NCI-H446 (cell line): ENCODE results near the gene GPATCH2.
"Not testable (repeated sequence)": the region's sequence is repeated elsewhere in the genome, so short reads cannot be mapped to it uniquely, and the experiment has no call there.

Experiments used
- DNase-seq, 2 experiments: peaks; one replicate each; lab custom pipeline; 2025; lab: John Stamatoyannopoulos, UW

GPATCH2 gene

DNA sequence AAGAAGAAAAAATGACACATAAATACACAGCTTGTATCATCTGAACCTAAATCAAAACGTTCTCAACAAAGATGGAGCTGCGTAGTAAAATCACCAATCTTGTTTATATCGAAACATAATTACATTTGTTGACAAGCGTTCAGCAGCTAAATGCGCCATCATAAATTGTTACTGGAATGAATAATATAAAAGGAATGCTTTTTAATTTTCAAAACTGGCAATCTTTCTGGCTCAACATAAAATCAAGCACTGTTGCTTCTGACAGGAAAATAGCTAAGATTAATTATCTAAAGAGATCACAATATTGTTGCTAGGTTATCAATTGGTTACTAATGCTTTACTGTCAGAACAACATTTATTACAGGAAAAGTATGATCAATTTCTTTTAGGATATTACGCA is 181.5 kb downstream of the GPATCH2 start:
- no peak for DNase-seq

DNA sequence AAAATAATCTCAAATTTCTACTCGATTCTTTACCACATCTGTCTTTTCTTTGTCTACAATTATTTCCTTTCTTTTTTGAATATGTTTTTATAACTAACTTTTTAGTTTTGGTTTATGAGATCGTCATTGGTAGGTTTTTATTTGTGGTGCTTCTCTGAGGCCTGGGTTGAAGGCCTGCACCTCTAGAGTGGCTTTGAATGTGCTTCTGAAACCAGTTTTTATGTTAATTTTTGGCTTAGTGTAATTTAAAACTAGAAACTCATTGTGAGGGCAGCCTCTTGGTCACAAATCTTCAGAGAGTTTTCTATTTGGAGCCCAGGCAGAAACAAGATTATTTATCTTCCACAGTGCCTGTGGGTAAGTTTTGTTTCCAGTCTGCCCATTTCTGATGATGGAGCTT is 187.0 kb downstream of the GPATCH2 start:
- no peak for DNase-seq

DNA sequence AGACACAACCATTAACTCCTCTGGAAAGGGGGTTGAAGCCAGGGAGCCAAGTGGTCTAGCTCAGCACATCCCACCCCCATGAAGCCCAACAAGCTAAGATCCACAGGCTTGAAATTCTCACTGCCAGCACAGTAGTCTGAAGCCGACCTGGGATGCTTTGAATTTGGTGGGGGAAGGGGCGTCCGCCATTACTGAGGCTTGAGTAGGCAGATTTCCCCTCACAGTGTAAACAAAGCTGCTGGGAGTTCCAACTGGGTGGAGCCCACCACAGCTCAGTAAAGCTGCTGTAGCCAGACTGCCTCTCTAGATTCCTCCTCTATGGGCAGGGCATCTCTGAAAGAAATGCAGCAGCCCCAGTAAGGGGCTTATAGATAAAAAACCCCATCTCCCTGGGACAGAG is 193.5 kb downstream of the GPATCH2 start:
- no peak for DNase-seq

DNA sequence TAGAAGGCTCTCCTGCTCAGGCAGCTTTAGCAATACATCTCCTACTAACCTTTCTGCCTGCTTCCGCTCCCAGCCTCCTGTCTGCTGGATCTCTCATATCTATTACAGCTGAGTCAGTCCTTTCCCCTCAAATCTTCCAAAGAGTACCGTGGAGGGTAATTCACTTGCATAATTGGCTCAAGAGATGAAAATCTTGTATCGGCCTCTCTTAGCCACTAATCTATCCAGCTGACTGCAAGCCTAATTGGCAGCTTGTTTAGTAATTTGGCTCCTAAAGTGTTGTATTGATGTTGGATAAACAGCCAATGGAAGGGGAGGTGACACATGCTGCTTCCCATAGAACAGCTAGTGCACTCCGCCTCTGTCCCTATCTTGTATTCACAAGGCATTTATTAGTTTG is 195.7 kb downstream of the GPATCH2 start:
- DNase-seq = peak in 1 of 2 experiments; percentile 25

DNA sequence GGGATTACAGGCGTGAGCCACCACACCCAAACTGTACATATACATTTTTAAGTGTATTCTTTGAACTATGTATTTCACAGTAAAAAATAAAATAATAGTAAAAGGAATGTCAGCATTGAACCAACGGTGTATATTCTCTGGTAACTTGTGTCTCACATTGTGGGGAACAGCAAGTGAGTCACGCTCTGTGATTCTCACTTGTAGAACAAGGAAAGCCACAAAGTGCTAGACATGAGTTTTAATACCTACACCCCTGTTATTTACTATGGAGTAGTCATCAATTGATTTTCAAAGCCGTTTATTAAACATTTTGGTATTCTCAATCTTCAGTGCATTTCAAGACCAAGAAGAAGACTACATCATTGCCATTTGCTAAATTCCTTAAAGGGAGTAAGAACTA is 197.2 kb downstream of the GPATCH2 start:
- no peak for DNase-seq

DNA sequence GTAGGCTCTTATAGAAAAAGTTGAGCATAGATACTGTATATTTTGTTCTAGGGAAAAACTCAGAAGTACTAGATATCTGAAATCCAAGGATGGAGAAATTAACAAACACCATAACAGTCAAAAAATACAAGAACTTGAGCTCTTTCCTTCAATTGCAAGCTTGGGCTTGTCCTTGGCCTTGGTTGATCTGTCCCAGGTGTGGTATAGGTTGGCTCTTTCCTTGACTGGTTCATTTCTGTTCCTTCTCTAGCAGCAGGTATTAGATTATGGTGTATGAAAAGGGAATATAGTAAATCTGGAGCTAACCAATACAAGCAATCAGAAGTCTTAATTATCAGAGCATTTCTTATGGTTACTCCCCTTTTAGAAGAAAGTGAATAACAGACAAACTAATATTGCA is 198.6 kb downstream of the GPATCH2 start:
- no peak for DNase-seq

DNA sequence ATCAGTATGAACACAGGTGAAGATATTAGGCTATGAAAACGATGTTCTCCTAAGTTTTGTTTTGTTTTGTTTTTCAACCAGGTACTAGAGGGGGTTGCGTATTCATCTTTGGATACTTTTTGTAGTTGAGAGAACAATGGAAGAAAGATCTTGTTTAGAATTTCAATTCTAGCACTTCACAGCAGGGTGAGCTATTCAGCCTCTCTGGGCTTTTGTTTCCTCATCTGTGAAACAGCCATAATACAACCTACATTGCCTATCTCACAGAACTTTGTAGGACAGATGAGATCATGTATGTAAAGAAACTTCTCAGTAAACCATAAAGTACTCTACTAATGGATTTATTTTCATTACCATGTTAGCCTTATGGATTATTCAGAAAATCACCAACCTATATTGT is 199.5 kb downstream of the GPATCH2 start:
- no peak for DNase-seq

DNA sequence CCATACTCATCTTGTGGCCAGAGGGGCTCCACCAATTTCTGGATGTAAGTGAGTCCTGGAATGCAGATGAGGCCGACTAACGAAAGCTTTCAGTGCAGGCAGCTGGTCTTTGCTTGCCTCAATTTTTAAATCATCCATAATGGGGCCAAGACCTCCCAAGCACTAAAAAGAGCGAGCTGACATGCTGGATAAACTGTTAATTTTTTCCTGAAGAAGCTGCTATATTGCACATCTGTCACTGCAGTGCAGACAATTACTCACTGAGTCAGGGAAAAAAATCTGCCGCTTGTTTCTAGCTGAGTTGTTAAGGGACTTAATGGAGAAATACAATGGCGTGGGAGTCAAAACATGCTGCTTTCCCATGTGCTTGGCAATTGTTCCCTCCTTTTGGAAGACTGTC is 205.5 kb downstream of the GPATCH2 start:
- DNase-seq = peak in 1 of 2 experiments; percentile 16

DNA sequence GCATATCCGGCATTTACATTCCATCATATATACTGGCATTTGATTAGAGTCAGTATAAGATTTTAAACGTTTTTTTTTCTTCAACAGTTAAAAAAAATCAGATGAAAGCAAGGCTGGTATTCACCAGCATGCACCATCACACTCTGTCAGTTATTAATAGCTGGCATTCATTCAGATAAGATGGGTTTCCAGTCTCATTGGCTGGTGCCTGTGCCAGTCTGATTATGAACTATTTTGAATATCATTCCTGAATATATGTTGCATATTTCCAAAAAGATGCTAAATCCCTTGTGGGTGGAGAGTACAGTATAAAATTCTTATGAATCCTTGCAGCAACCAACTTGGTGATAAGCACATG is 211.7 kb downstream of the GPATCH2 start:
- no peak for DNase-seq

DNA sequence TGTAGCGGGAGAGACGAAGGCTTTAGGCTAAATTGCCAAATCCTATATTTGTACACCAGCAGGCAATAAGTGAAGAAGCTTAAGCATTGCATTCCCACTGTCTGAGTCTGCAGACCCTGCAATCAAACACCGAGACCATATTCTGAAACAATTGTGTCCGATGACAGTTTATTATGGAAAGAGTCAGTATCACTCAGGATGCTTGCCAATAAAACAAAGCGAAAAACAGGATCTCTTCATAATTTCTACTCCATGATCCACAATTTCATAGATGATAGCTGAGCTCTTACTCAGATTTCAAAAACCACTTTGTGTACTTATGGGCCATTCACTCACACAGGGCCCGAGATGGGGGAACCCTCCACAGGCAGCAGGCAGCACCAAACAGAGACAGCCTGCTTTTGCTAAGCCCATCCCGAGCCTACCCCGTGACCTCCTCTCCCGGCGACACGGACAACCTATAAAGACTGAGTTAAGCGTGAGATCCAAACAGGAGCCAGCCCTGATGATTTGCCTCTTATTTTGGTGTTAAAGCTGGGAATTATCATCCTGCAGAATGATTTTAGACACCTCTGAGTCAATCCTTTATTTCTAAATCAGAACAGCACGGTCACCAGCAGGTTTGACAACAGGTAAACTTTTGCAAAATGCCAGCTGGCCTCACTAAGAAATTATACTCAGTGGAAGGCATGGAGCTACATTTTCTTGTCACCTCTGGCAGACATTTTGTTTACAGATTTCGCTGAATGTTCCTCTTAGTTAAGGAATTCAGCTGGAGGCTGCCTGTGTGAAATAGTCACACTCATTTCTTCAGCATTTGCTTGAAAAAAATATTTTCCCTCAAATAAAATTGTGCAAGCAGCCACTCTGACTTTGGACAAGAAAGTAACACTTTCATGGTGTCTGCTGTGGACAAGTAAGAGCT is 212.4 kb downstream of the GPATCH2 start:
- DNase-seq = no peak

DNA sequence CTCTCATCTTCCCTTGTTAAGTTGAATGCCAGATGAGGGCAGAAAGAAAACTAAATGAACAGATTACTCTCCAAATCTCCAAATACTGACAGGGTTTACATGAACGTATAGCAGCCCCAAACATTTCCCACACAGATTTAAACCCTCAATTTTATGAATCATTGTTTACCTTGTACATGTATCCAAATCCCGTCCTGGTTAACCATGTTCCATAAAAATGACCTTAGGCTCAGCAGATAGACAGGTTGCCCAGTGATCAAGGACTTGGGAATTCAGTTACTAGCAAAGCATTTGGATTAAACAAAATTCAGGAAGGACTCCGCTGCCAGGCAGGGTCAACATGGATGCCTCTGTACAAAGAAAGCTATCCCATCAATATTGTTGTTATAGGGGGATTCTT is 213.5 kb downstream of the GPATCH2 start:
- no peak for DNase-seq

DNA sequence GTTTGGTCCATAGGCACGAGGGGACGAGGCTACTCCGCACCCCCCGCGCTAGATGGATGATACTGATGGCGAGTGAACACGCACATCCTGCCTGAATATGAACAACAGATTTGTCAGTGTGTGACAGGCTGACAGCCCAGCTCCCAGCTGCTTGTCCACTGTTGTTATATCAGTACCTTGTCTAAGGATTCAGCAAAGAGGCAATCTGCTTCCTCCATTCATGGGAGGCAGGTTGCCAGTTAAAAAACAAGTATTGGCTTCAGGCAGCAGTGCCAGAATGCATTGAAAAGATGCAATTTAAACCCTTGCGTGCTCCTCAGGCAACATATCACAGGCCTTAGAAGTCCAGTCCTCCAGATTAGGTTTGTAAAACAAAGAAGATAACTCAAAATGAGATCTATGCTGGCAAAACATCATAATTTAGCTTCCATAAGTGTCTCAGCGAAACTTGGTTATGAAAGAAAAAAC is 223.3 kb downstream of the GPATCH2 start:
- peak in 1 of 2 experiments; percentile 61 for DNase-seq

DNA sequence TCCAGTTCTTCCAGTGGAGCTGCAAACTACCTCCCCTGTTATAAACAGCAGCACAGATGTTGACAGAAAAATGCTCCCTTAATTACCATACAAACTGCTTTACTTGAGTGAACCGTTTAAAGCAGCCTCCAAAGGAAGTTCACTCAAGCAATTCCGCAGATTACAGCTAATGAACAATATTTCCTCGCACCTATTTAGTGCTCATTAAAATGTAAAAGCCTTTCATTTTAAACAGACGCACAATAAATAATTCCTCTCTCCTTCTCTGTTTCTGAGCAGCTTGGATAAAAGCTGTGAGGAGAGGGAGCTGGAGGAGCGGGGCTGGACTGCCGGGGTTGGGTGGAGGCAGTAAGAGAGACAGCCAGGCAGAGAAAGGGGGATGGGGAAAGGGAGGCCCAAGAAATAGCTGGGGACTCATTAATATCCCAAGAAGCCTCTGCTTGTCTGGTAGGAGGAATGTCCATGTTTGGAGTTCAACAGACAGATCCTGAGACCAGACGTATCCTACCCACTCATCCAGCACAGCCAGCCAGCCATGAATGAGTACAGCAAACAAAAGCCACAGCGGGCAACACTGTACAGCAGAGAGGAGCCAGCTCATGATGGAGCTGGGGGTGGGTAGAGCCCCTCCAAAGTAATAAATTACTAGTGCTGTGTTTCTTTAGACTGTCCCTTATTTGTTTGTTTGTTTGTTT is 227.7 kb downstream of the GPATCH2 start:
- DNase-seq = no peak

DNA sequence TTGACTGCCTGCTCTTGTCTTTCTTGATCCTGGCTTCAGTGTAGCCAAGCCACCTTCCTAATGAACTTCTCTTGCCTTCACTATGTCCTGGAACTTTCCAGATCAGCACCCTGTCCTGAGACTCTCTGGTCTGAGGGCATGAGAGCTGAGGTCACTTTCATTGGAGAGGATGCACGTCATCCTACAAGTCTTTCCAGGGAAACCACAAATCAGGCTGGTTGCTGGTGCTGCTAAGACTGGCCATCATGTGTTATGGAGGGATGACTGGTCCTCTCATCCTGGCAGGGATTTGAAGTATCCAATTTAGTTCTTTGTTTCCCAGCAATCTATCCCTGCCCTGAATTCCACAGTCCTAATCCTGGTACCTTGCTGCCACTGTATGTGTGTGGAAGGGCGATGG is 228.6 kb downstream of the GPATCH2 start:
- DNase-seq = no peak

DNA sequence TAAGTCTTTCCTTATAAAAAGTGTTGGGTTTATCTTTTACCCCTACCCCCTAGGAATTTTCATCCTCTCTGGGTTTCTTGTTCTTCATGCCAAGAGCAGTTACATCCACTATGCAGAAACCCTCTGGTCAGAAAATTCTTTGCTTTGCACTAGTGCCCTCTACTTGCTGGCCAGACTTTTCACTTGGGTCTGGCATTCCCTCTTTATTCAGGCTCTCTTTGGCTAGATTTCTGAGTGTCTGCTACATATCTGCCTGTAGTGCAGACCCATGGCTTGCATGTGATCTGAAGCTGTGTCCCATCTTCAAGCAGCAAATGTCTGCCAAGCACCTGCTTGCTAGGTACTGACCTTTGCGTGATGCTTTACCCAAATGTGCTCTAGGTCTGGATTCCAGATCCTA is 237.0 kb downstream of the GPATCH2 start:
- no peak for DNase-seq

DNA sequence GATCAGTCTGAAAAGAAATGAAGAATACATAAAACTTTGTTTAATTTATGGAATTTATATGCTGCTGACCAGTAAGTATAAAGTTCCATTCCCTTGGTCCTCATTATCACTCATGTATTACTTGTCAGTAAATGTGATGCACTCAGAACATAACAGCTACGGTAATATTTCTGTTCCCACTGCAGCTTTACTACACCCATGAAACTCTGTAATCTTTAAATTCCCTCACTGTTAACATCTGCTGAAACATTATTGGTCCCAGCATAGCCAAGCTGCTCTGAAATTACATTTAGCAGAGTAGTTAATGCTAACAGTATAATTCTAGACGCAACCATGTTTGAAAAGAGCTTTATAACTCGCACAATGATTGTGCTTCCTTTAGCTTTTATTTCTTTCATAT is 238.4 kb downstream of the GPATCH2 start:
- DNase-seq = no peak

DNA sequence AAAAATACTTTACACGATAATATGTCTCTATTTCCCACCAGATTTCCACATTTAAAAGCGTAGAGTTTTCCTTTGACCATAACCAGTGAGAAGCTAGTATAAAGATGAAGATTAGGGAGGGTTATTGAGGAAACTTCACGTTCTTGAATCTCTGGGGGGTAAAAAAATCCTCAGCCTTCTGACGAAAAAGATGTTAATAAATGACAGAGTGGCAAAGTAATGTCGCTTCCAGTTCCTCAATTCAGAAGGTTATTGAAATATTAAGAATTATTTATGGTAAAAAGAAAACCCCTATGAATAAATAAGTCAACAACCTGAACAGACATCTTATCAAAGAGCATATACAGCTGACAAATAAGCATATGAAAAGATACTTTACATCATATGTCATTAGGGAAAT is 241.0 kb downstream of the GPATCH2 start:
- DNase-seq = no peak

DNA sequence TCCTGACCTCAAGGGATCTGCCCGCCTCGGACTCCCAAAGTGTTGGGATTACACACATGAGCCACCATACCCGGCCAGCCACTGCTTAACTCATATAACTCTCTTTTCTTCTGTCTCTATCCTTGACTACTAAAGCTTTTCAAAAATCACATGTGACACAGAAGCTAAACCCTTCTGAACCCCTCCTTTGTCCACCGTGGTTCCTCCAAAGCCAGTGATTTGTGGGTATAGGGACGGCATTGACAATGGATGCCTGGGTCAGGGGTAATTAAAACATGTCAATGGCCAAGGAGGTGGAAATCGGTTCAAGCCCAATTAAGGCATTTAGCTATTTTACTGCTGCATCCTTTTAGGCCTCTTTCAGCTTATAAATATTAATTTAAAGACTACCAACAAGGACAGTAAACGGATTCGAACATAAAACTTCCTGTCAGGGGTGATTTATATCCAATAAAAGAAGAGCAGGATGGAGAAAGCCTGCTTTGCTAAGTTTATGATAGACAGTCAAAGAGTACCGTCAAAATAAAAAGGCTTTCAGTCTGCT is 242.3 kb downstream of the GPATCH2 start:
- DNase-seq = no peak

DNA sequence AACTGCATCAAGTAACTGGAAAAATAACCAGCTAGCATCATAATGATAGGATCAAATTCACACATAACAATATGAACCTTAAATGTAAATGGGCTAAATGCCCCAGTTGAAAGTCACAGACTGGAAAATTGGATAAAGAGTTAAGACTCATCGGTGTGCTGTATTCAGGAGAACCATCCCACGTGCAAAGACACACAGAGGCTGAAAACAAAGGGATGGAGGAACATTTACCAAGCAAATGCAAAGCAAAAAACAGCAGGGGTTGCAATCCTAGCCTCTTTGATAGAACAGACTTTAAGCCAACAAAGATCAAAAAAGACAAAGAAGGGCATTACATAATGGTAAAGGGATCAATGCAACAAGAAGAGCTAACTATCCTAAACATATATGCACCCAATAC is 249.1 kb downstream of the GPATCH2 start:
- not testable (repeated sequence) for DNase-seq

DNA sequence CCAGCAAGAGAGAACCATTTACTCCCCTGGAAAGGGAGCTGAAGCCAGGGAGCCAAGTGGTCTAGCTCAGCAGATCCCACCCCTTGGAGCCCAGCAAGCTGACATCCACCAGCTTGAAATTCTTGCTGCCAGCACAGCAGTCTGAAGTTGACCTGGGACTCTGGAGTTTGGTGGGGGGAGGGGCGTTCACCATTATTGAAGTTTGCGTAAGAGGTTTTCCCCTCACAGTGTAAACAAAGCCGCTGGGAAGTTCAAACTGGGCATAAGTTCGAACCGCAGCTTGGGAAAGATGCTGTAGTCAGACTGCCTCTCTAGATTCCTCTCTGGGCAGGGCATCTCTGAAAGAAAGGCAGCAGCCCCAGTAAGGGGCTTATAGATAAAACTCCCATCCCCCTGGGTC is 251.1 kb downstream of the GPATCH2 start:
- DNase-seq = not testable (repeated sequence)

DNA sequence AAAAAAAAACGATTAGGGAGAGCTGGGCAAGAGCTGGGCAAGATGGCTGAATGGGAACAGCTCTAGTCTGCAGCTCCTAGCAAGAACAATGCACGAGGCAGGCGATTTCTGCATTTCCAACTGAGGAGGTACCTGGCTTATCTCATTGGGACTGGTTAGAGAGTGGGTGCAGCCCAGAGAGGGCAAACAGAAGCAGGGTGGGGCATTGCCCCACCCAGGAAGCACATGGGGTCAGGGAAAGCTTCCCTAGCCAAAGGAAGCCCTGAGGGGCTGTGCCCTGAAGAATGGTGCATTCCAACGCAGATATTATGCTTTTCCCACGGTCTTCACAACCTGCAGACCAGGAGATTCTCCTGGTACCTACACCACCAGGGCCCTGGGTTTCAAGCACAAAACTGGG is 251.6 kb downstream of the GPATCH2 start:
- no peak for DNase-seq
